ENCODE data around the gene TOPBP1. TPM values are rescaled to one million over a fixed set of nuclear protein-coding genes. Genes with fewer than 3 reads are reported as not detected.

The TOPBP1 gene
- total and polyA plus RNA-seq, 2 experiments from 2014 or later, result 8.0 to 29.0 TPM

DNA sequence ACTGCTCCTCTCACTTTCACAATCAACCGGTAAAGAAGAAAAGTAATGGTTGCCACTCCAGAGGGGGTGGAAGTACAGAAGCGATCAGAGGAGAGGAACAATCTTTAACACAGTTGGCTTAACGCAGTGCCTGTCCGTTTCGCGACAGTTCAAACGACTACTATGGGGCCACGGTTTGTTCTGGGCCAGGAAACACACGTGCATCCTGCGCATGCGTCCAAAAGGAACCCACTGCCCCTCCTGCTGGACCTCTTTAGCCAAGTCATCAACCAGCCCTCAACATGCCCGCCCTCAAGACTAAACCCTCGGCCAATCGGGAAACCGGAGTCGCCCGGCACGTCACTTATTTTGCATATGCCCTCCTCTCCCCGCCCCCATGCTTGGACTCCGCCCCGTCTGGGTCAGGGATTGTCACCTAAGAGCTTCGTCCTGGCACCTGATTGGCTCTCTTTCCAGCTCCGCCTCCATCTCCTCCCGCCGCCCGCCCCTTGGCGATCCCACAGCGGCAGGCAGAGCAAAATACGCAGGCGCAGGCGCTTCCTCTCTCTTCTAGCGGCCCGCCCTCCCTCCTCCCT is 88.6 kb downstream of the TOPBP1 start:
- Histone ChIP-seq H3K4me2 (peak overlapping the region; percentile 71), H3K9me3 (ENCODE audit: low read depth) (no peaks in the 10 kb centered on the region), H3K9me2 (replicated peaks; ENCODE audit: insufficient read depth) (no peaks in the 10 kb centered on the region), H3K27me3 (no peaks in the 10 kb centered on the region), H3K4me3 (no peak overlapping the region), H2AFZ (peak overlapping the region; percentile 47), H3K79me2 (peaks cover 38% of the 10 kb centered on the region), H4K20me1 (ENCODE audit: insufficient read depth, poor library complexity, severe bottlenecking) (peaks cover 36% of the 10 kb centered on the region), H3K27ac (peak overlapping the region; percentile 95), H3K4me1 (ENCODE audit: insufficient read depth) (peaks cover 26% of the 10 kb centered on the region), H3K36me3 (replicated peaks; ENCODE audit: insufficient read depth, low read depth) (peaks cover 4% of the 10 kb centered on the region)
- under 1% methylated on average over 25 of the region's 33 CpGs for WGBS (ENCODE audit: low lambda C conversion rate, missing lambda C conversion rate)
- peak; percentile 100 for DNase-seq (ENCODE audit: low spot score)
- no peak for TF ChIP-seq EZH2phosphoT487 (IDR thresholded peaks at IDR 0.05; ENCODE audit: low read depth, severe bottlenecking, unreplicated experiment)
- TF ChIP-seq, protein P1, sequence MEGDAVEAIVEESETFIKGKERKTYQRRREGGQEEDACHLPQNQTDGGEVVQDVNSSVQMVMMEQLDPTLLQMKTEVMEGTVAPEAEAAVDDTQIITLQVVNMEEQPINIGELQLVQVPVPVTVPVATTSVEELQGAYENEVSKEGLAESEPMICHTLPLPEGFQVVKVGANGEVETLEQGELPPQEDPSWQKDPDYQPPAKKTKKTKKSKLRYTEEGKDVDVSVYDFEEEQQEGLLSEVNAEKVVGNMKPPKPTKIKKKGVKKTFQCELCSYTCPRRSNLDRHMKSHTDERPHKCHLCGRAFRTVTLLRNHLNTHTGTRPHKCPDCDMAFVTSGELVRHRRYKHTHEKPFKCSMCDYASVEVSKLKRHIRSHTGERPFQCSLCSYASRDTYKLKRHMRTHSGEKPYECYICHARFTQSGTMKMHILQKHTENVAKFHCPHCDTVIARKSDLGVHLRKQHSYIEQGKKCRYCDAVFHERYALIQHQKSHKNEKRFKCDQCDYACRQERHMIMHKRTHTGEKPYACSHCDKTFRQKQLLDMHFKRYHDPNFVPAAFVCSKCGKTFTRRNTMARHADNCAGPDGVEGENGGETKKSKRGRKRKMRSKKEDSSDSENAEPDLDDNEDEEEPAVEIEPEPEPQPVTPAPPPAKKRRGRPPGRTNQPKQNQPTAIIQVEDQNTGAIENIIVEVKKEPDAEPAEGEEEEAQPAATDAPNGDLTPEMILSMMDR (IDR thresholded peaks at IDR 0.05; ENCODE audit: poor library complexity), result no peak
- no peak for TF ChIP-seq EZH2 (IDR thresholded peaks at IDR 0.05; ENCODE audit: borderline replicate concordance)

DNA sequence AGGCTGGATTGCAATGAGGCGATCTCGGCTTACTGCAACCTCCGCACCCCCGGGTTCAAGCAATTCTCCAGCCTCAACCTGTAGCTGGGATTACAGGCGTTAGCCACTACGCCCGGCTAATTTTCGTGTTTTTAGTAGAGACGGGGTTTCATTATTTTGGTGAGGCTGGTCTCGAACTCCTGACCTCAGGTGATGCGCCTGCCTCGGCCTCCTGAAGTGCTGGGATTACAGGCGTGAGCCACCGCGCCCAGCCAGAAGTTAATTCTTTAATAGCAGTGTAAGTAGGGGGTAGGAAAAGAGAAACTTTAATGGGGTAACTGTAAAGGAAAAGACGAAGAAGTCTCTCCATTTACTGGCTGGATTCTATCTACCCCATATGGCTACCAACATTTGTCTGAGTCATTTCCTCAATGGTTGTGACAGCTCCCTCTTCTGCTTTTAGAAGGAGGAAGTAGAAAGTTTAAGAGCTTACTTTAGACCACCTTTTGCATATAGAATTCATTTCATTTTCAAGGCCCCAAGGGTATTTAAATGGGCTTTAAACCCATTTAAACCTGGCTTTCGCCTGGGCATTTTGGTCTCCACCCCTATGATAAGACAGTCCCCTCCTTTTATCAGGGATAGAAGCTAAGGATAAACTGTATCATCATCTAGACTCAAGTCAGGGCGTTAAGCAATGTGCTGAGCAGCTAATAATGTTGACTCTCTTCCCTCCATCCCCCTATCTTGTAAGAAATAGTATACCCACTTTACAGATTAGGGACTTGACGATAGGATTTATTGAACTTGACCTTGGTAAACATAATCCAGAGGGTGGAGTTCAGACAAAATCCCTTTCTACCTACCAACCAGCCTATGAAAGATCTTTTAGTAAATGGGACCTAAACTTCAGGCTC is 89.3 kb downstream of the TOPBP1 start:
- Histone ChIP-seq H4K20me1 (ENCODE audit: insufficient read depth, poor library complexity, severe bottlenecking) (peaks cover 29% of the 10 kb centered on the region), H3K27me3 (no peaks in the 10 kb centered on the region), H3K4me3 (no peak overlapping the region), H3K9me3 (ENCODE audit: low read depth) (no peaks in the 10 kb centered on the region), H2AFZ (peak overlapping the region; percentile 47), H3K4me1 (ENCODE audit: insufficient read depth) (peaks cover 24% of the 10 kb centered on the region), H3K36me3 (replicated peaks; ENCODE audit: insufficient read depth, low read depth) (peaks cover 4% of the 10 kb centered on the region), H3K27ac (peak overlapping the region; percentile 94), H3K79me2 (peaks cover 31% of the 10 kb centered on the region), H3K9me2 (replicated peaks; ENCODE audit: insufficient read depth) (no peaks in the 10 kb centered on the region), H3K4me2 (peak overlapping the region; percentile 71)
- DNase-seq (ENCODE audit: low spot score), result peak; percentile 17
- 84% methylated on average over 19 of the region's 19 CpGs for WGBS (ENCODE audit: low lambda C conversion rate, missing lambda C conversion rate)
- TF ChIP-seq EZH2phosphoT487 (IDR thresholded peaks at IDR 0.05; ENCODE audit: low read depth, severe bottlenecking, unreplicated experiment), result no peak
- TF ChIP-seq, protein P1 (IDR thresholded peaks at IDR 0.05; ENCODE audit: poor library complexity), result no peak
- TF ChIP-seq EZH2 (IDR thresholded peaks at IDR 0.05; ENCODE audit: borderline replicate concordance), result no peak

GRCh38 chr3:133570937-133571320 is 90.8 kb downstream of the TOPBP1 start:
- peaks cover 15% of the 10 kb centered on the region for H4K20me1 ChIP-seq (ENCODE audit: insufficient read depth, poor library complexity, severe bottlenecking)
- H3K4me2 ChIP-seq, result no peak overlapping the region
- peaks cover 16% of the 10 kb centered on the region for H3K79me2 ChIP-seq
- no peaks in the 10 kb centered on the region for H3K9me2 ChIP-seq (replicated peaks; ENCODE audit: insufficient read depth)
- DNase-seq (ENCODE audit: low spot score), result no peak
- no peaks in the 10 kb centered on the region for H3K9me3 ChIP-seq (ENCODE audit: low read depth)
- H3K4me1 ChIP-seq (ENCODE audit: insufficient read depth), result peaks cover 17% of the 10 kb centered on the region
- TF ChIP-seq EZH2phosphoT487 (IDR thresholded peaks at IDR 0.05; ENCODE audit: low read depth, severe bottlenecking, unreplicated experiment) (no peak), EZH2 (IDR thresholded peaks at IDR 0.05; ENCODE audit: borderline replicate concordance) (no peak)
- TF ChIP-seq, protein P1 (IDR thresholded peaks at IDR 0.05; ENCODE audit: poor library complexity), result no peak
- no peak overlapping the region for H2AFZ ChIP-seq
- WGBS (ENCODE audit: low lambda C conversion rate, missing lambda C conversion rate), result 93% methylated on average over 2 of the region's 2 CpGs
- no peaks in the 10 kb centered on the region for H3K27me3 ChIP-seq
- no peak overlapping the region for H3K4me3 ChIP-seq
- peak overlapping the region; percentile 94 for H3K27ac ChIP-seq
- peaks cover 4% of the 10 kb centered on the region for H3K36me3 ChIP-seq (replicated peaks; ENCODE audit: insufficient read depth, low read depth)
